Osteocyte (in vitro differentiated cells): ENCODE measurements around the gene INO80B. TPM values are rescaled to one million over a fixed set of nuclear protein-coding genes. Genes with fewer than 3 reads are reported as not detected.
"Not testable (repeated sequence)": the region's sequence is repeated elsewhere in the genome, so short reads cannot be mapped to it uniquely, and the experiment has no call there.

ENCODE experiments used
- DNase-seq: peaks from one replicate; pipeline ENCODE4 v3.0.0; 2021; ENCODE audit warnings: mixed read lengths; ENCODE audit not compliant: unreplicated experiment; ENCODE audit errors: extremely low spot score
- H3K27ac Mint-ChIP-seq: one replicate; pipeline ENCODE4 v1.8.0; 2021; ENCODE audit warnings: mild to moderate bottlenecking, mixed read lengths; ENCODE audit not compliant: unreplicated experiment
- H3K27me3 Mint-ChIP-seq: one replicate; pipeline ENCODE4 v1.8.0; 2021; ENCODE audit warnings: mixed read lengths; ENCODE audit not compliant: unreplicated experiment
- H3K36me3 Mint-ChIP-seq: one replicate; pipeline ENCODE4 v1.8.0; 2021; ENCODE audit warnings: mixed read lengths; ENCODE audit not compliant: unreplicated experiment
- H3K4me1 Mint-ChIP-seq: one replicate; pipeline ENCODE4 v1.8.0; 2021; ENCODE audit warnings: mixed read lengths; ENCODE audit not compliant: unreplicated experiment
- H3K4me3 Mint-ChIP-seq: one replicate; pipeline ENCODE4 v1.8.0; 2021; ENCODE audit warnings: mild to moderate bottlenecking, moderate library complexity, mixed read lengths; ENCODE audit not compliant: unreplicated experiment
- H3K9me3 Mint-ChIP-seq: one replicate; pipeline ENCODE4 v1.8.0; 2021; ENCODE audit warnings: mixed read lengths; ENCODE audit not compliant: unreplicated experiment
- CTCF ChIP-seq: fragments of 200-600 bp; sonication (generic); IDR thresholded peaks from 2 replicates; pipeline ENCODE4 v1.5.0; 2021; ENCODE audit warnings: antibody characterized with exemption, mild to moderate bottlenecking, moderate library complexity
- total RNA-seq: library from RNA; stranded (reverse); gene quantifications from 2 replicates; pipeline ENCODE4 v1.2.1, GENCODE V29; 2021

INO80B gene
- total RNA-seq, 1 donor from 2014 or later, result 41.9 TPM

- TF ChIP-seq CTCF, result no peak
- Mint-ChIP-seq H3K36me3 (no peaks in the 10 kb centered on the region), H3K4me3 (no peak overlapping the region), H3K9me3 (no peaks in the 10 kb centered on the region), H3K27ac (no peak overlapping the region), H3K4me1 (peaks cover 8% of the 10 kb centered on the region), H3K27me3 (peaks cover 4% of the 10 kb centered on the region)
- DNase-seq, result no peak
Observed at GRCh38 chr2:74418312-74418711, 36.6 kb upstream of the INO80B start.

GRCh38 chr2:74419345-74419744 lies 35.5 kb upstream of the INO80B start:
- no peaks in the 10 kb centered on the region for H3K9me3 Mint-ChIP-seq
- DNase-seq, result no peak
- H3K36me3 Mint-ChIP-seq, result no peaks in the 10 kb centered on the region
- TF ChIP-seq CTCF, result no peak
- H3K4me1 Mint-ChIP-seq, result peaks cover 8% of the 10 kb centered on the region
- H3K27ac Mint-ChIP-seq, result no peak overlapping the region
- H3K27me3 Mint-ChIP-seq, result peaks cover 4% of the 10 kb centered on the region
- H3K4me3 Mint-ChIP-seq, result no peak overlapping the region

DNA sequence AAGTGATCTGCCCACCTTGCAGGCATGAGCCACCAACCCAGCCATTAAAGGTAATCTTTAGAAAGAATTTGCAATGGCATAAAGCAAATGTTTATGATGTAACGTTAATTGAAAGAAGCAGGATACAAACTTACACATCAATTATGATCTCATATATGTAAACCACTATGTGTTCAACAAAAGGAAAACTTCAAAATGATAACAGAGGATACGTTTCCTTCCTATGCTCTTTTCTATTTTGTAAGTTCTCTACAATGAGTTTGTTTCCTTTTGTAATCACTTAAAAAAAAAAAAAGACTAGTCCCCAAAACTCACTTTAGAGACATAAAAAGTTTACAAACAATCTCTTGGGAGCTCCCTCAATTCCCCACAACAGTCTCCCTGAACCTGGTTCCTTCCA lies 34.9 kb upstream of the INO80B start:
- Mint-ChIP-seq H3K27me3 (peaks cover 4% of the 10 kb centered on the region), H3K27ac (no peak overlapping the region)
- no peak for TF ChIP-seq CTCF

GRCh38 chr2:74420443-74421103 lies 34.3 kb upstream of the INO80B start:
- not testable (repeated sequence) for H3K4me1 Mint-ChIP-seq, H3K9me3 Mint-ChIP-seq, H3K27ac Mint-ChIP-seq, DNase-seq, H3K27me3 Mint-ChIP-seq, H3K36me3 Mint-ChIP-seq
- peak overlapping the region; percentile 97 for H3K4me3 Mint-ChIP-seq

More for the DNA sequence above, 34.9 kb upstream of the INO80B start:
- no peak overlapping the region for H3K4me3 Mint-ChIP-seq
- H3K4me1 Mint-ChIP-seq, result peaks cover 8% of the 10 kb centered on the region
- no peak for DNase-seq
- H3K36me3 Mint-ChIP-seq, result no peaks in the 10 kb centered on the region
- H3K9me3 Mint-ChIP-seq, result no peaks in the 10 kb centered on the region

DNA sequence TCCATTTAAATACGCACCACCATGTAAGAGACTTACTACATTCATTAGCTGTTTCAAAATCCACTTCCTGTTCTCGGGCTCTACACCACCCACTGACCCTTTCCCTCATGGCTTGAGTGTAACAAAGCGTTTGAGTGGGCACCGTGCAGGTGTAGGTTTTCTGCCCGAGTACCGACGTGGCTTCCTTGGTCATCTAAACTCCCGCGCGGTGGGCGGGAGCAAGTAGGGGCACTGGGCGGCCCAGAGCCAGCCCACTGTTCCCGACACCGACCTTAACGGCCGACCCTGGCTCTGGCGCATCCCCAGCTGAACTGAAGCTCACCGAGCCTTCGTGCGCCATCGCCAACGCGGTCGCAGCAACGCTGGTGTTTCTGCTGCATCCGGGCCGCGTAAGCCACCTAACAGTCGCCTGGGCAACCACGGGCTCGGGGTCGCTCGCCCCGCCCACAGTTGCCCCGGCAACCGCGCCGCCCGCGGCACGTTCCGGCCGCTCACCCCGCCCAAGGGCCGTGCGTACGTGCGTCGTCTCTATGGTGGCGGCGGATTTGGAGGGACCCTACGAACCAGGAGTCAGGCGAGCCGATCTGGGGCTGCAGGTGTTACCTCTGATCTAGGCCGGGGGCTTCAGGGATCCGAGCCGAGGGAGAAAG lies 33.5 kb upstream of the INO80B start, which contains the start of the genes C2orf81 and WDR54:
C2orf81 (minus strand) TSS at position 399 of the 650 bp plus-strand sequence; CDS start at position 340, 59 bp downstream.
WDR54 (plus strand) TSS at position 510 of the 650 bp plus-strand sequence. CDS start 424 bp downstream, outside the sequence.
- no peak for TF ChIP-seq CTCF
- H3K9me3 Mint-ChIP-seq, result no peaks in the 10 kb centered on the region
- peaks cover 4% of the 10 kb centered on the region for H3K27me3 Mint-ChIP-seq
- DNase-seq, result peak; percentile 94
- peaks cover 5% of the 10 kb centered on the region for H3K36me3 Mint-ChIP-seq
- H3K27ac Mint-ChIP-seq, result peak within 1 kb of the TSS; percentile 89
- peak within 1 kb of the TSS; percentile 97 for H3K4me3 Mint-ChIP-seq
- H3K4me1 Mint-ChIP-seq, result peaks cover 8% of the 10 kb centered on the region
